Measurements from ENCODE around the gene SNORC.

The SNORC gene

GRCh38 chr2:232871835-232872736 is 2.0 kb downstream of the SNORC start:
- no peak overlapping the region for H2AFZ ChIP-seq (ENCODE audit: low read depth, low read length, severe bottlenecking)
- H3K36me3 ChIP-seq (ENCODE audit: low read length), result no peaks in the 10 kb centered on the region
- H3F3A ChIP-seq (ENCODE audit: insufficient read depth), result no peaks in the 10 kb centered on the region
- H3K79me2 ChIP-seq (ENCODE audit: insufficient read depth, low read length), result no peaks in the 10 kb centered on the region
- TF ChIP-seq CTCF (IDR thresholded peaks at IDR 0.05; ENCODE audit: insufficient read depth, low read length, poor library complexity, severe bottlenecking) (no peak), EZH2phosphoT487 (conservative IDR thresholded peaks at IDR 0.05; ENCODE audit: low read length) (no peak)
- no peak overlapping the region for H3K4me3 ChIP-seq (ENCODE audit: insufficient read depth, low read length, poor library complexity, severe bottlenecking)
- no peak overlapping the region for H3K9ac ChIP-seq (ENCODE audit: low read length)
- H3K4me2 ChIP-seq (ENCODE audit: low read depth, low read length, poor library complexity, severe bottlenecking), result no peak overlapping the region
- H4K20me1 ChIP-seq (ENCODE audit: low read depth, low read length), result no peaks in the 10 kb centered on the region
- no peaks in the 10 kb centered on the region for H3K27me3 ChIP-seq (ENCODE audit: low read length)
- H3K9me3 ChIP-seq (ENCODE audit: insufficient read depth, low read length), result no peaks in the 10 kb centered on the region
- H3K9me2 ChIP-seq (replicated peaks; ENCODE audit: insufficient read depth, low read length), result no peaks in the 10 kb centered on the region
- no peak overlapping the region for H3K27ac ChIP-seq (ENCODE audit: low read depth, low read length)

GRCh38 chr2:232872826-232873225 is 2.8 kb downstream of the SNORC start:
- H3K9ac ChIP-seq (ENCODE audit: low read length), result no peak overlapping the region

GRCh38 chr2:232873292-232873908 is 3.3 kb downstream of the SNORC start:
- H3K79me2 ChIP-seq (ENCODE audit: insufficient read depth, low read length), result no peaks in the 10 kb centered on the region
- H3K27me3 ChIP-seq (ENCODE audit: low read length), result no peaks in the 10 kb centered on the region
- H3F3A ChIP-seq (ENCODE audit: insufficient read depth), result no peaks in the 10 kb centered on the region
- no peak overlapping the region for H2AFZ ChIP-seq (ENCODE audit: low read depth, low read length, severe bottlenecking)
- H3K4me2 ChIP-seq (ENCODE audit: low read depth, low read length, poor library complexity, severe bottlenecking), result no peak overlapping the region
- H3K36me3 ChIP-seq (ENCODE audit: low read length), result no peaks in the 10 kb centered on the region
- no peaks in the 10 kb centered on the region for H3K9me3 ChIP-seq (ENCODE audit: insufficient read depth, low read length)
- H3K9me2 ChIP-seq (replicated peaks; ENCODE audit: insufficient read depth, low read length), result no peaks in the 10 kb centered on the region
- no peak overlapping the region for H3K4me3 ChIP-seq (ENCODE audit: insufficient read depth, low read length, poor library complexity, severe bottlenecking)
- no peak overlapping the region for H3K27ac ChIP-seq (ENCODE audit: low read depth, low read length)
- H4K20me1 ChIP-seq (ENCODE audit: low read depth, low read length), result no peaks in the 10 kb centered on the region
- no peak overlapping the region for H3K9ac ChIP-seq (ENCODE audit: low read length)
- no peak for TF ChIP-seq CTCF (IDR thresholded peaks at IDR 0.05; ENCODE audit: insufficient read depth, low read length, poor library complexity, severe bottlenecking)
- no peak for TF ChIP-seq EZH2phosphoT487 (conservative IDR thresholded peaks at IDR 0.05; ENCODE audit: low read length)

More at GRCh38 chr2:232872826-232873225, 2.8 kb downstream of the SNORC start:
- Histone ChIP-seq H3K27me3 (ENCODE audit: low read length) (no peaks in the 10 kb centered on the region), H3K27ac (ENCODE audit: low read depth, low read length) (no peak overlapping the region), H3K9me3 (ENCODE audit: insufficient read depth, low read length) (no peaks in the 10 kb centered on the region), H3F3A (ENCODE audit: insufficient read depth) (no peaks in the 10 kb centered on the region), H2AFZ (ENCODE audit: low read depth, low read length, severe bottlenecking) (no peak overlapping the region), H3K9me2 (replicated peaks; ENCODE audit: insufficient read depth, low read length) (no peaks in the 10 kb centered on the region), H4K20me1 (ENCODE audit: low read depth, low read length) (no peaks in the 10 kb centered on the region), H3K4me2 (ENCODE audit: low read depth, low read length, poor library complexity, severe bottlenecking) (no peak overlapping the region), H3K4me3 (ENCODE audit: insufficient read depth, low read length, poor library complexity, severe bottlenecking) (no peak overlapping the region), H3K79me2 (ENCODE audit: insufficient read depth, low read length) (no peaks in the 10 kb centered on the region), H3K36me3 (ENCODE audit: low read length) (no peaks in the 10 kb centered on the region)
- no peak for TF ChIP-seq EZH2phosphoT487 (conservative IDR thresholded peaks at IDR 0.05; ENCODE audit: low read length)
- TF ChIP-seq CTCF (IDR thresholded peaks at IDR 0.05; ENCODE audit: insufficient read depth, low read length, poor library complexity, severe bottlenecking), result no peak

Data from SU-DHL-6 (cell line).